Fibroblast of the aortic adventitia (primary cell): ENCODE data around the gene CHCHD10. TPM values are rescaled to one million over a fixed set of nuclear protein-coding genes. Genes with fewer than 3 reads are reported as not detected.

Experiments used
- DNase-seq: peaks from one replicate; pipeline ENCODE4 v3.0.0-alpha.2; 2010; ENCODE audit warnings: low read depth
- H3K4me3 ChIP-seq: 2 replicates; pipeline ENCODE4 v1.5.1; 2011; ENCODE audit warnings: low read depth, mild to moderate bottlenecking, control low read depth, low read length, moderate library complexity
- CTCF ChIP-seq: IDR thresholded peaks from 2 replicates; pipeline ENCODE4 v1.5.1; 2011; ENCODE audit warnings: mild to moderate bottlenecking, low read length, control low read depth, inconsistent platforms; ENCODE audit not compliant: insufficient read depth
- total RNA-seq: library from RNA; depleted of rRNA; stranded (reverse); fragments of >200 nt; gene quantifications from 2 replicates; pipeline ENCODE4 v1.2.3, GENCODE V29; 2012; ENCODE audit warnings: low replicate concordance

CHCHD10 gene
- total RNA-seq, 1 donor: 2.6 TPM

DNA sequence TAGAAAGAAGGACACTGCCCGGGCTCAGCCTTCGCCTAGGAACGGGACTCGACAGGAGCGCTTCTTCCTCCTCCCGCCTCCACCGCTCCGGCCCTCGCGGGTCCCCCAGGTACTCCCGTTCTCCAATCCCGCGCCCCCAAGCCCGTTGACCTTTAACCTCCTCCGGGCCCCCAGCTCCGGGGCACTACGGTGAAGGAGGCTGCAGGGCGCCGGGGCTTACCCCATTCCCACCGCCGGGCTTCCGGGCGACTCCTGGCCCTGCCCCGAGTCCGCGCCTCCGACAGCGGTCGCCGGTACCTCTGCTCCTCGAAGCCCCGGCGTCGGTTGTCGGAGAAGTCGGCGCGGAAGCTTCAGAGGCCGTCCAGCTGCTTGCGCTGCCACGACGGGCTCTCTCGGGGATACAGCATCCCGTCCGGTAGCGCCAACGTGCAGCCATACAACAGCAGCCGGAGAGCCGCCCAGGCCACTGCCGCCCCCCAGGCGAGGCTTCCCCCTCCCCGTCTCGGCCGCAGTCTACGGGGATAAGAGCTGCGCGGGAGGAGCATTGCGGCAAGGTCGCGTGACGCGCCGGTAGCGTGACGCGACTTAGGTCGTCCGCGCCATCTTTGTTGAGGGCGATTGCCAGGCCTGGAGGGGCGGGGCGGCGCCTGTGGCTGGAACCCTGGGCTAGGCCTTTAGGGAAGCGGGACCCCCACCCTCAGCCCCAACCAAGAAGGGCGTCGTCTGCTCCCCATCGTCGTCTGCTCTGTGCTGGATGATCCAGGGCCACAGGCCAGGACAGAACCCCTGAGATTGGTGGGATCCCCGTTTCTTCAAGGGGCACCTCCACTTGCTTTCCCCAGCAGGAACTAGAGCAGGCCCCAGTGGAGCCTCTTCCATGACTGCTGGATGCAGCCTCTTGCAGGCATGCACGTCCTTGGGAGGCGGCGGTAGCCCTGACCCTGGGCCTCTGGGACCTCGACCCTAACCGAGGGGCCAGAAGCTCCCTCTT lies 50.7 kb downstream of the CHCHD10 start:
- no peak for TF ChIP-seq CTCF
- DNase-seq: peak; percentile 85
- H3K4me3 ChIP-seq: peak overlapping the region; percentile 87

Other genes starting within 250 kb of the CHCHD10 start
- gene IGLL1, start 187.7 kb downstream of the CHCHD10 start, total RNA-seq: not detected in 2 replicates
- gene DRICH1, start 135.7 kb downstream of the CHCHD10 start, total RNA-seq: 0.09 TPM in 1 of 2 replicates, not detected in the other
- gene RGL4, start 77.0 kb downstream of the CHCHD10 start, total RNA-seq: not detected in 2 replicates
- gene ZNF70, start 16.9 kb downstream of the CHCHD10 start, total RNA-seq: 5.3 and 5.9 TPM in 2 replicates
- not detected in 2 replicates for gene VPREB3, start 13.5 kb downstream of the CHCHD10 start, total RNA-seq
- gene C22orf15, start 5.0 kb downstream of the CHCHD10 start, total RNA-seq: 0.18 and 4.9 TPM in 2 replicates
- 5.1 and 47.8 TPM in 2 replicates for gene MMP11, start 4.9 kb upstream of the CHCHD10 start, total RNA-seq
- gene SMARCB1, start 19.0 kb upstream of the CHCHD10 start, total RNA-seq: 55.2 and 96.1 TPM in 2 replicates
- 0.36 TPM in 1 of 2 replicates, not detected in the other for gene DERL3, start 71.0 kb upstream of the CHCHD10 start, total RNA-seq
- gene SLC2A11, start 89.9 kb upstream of the CHCHD10 start, total RNA-seq: 11.4 and 11.9 TPM in 2 replicates
- gene MIF, start 126.4 kb upstream of the CHCHD10 start, total RNA-seq: 27.3 and 160 TPM in 2 replicates
- gene GSTT2B, start 193.2 kb upstream of the CHCHD10 start, total RNA-seq: 4.9 and 9.0 TPM in 2 replicates
- gene DDTL, start 198.9 kb upstream of the CHCHD10 start, total RNA-seq: 0.81 and 1.8 TPM in 2 replicates
- gene DDT, start 206.5 kb upstream of the CHCHD10 start, total RNA-seq: 36.4 and 82.9 TPM in 2 replicates
- 0.54 TPM in 1 of 2 replicates, not detected in the other for gene GSTT2, start 212.2 kb upstream of the CHCHD10 start, total RNA-seq
- not detected in 2 replicates for gene GSTT4, start 237.5 kb upstream of the CHCHD10 start, total RNA-seq
- gene CABIN1, start 243.3 kb upstream of the CHCHD10 start, total RNA-seq: 49.2 and 70.5 TPM in 2 replicates